ENCODE measurements around the gene TMEM236.

DNA sequence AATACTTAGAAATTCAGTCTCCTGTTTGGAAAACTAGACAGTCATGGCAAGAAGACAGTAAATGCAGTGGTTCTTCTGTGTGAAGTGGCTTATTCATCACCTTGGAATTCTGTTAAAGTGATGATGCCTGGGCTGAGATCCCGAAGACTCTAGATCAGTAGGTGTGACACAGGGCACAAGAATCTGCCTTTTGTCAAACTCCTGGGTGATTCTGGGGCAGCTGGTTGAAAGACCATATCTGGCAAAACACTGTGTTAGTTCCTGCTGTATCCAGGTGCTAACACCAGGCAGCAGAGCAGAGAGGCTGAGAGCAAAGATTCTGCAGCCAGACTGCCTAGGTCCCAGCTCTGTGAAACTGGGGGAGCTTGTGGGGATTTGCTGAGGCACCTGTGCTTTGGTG, 83.7 kb downstream of the TMEM236 start:
- no peak for TF ChIP-seq CEBPB (IDR thresholded peaks at IDR 0.05)
- no peak for TF ChIP-seq EP300 (IDR thresholded peaks at IDR 0.05; ENCODE audit: borderline replicate concordance)
- TF ChIP-seq, protein P1, sequence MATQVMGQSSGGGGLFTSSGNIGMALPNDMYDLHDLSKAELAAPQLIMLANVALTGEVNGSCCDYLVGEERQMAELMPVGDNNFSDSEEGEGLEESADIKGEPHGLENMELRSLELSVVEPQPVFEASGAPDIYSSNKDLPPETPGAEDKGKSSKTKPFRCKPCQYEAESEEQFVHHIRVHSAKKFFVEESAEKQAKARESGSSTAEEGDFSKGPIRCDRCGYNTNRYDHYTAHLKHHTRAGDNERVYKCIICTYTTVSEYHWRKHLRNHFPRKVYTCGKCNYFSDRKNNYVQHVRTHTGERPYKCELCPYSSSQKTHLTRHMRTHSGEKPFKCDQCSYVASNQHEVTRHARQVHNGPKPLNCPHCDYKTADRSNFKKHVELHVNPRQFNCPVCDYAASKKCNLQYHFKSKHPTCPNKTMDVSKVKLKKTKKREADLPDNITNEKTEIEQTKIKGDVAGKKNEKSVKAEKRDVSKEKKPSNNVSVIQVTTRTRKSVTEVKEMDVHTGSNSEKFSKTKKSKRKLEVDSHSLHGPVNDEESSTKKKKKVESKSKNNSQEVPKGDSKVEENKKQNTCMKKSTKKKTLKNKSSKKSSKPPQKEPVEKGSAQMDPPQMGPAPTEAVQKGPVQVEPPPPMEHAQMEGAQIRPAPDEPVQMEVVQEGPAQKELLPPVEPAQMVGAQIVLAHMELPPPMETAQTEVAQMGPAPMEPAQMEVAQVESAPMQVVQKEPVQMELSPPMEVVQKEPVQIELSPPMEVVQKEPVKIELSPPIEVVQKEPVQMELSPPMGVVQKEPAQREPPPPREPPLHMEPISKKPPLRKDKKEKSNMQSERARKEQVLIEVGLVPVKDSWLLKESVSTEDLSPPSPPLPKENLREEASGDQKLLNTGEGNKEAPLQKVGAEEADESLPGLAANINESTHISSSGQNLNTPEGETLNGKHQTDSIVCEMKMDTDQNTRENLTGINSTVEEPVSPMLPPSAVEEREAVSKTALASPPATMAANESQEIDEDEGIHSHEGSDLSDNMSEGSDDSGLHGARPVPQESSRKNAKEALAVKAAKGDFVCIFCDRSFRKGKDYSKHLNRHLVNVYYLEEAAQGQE (IDR thresholded peaks at IDR 0.05; ENCODE audit: low read depth), result no peak
- TF ChIP-seq, protein P2, sequence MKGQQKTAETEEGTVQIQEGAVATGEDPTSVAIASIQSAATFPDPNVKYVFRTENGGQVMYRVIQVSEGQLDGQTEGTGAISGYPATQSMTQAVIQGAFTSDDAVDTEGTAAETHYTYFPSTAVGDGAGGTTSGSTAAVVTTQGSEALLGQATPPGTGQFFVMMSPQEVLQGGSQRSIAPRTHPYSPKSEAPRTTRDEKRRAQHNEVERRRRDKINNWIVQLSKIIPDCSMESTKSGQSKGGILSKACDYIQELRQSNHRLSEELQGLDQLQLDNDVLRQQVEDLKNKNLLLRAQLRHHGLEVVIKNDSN (IDR thresholded peaks at IDR 0.05), result no peak
- no peak for TF ChIP-seq TAF1 (IDR thresholded peaks at IDR 0.05; ENCODE audit: low read depth)
- TF ChIP-seq, protein P3, sequence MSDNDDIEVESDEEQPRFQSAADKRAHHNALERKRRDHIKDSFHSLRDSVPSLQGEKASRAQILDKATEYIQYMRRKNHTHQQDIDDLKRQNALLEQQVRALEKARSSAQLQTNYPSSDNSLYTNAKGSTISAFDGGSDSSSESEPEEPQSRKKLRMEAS (IDR thresholded peaks at IDR 0.05), result no peak
- TF ChIP-seq YY1 (IDR thresholded peaks at IDR 0.05; ENCODE audit: low read depth), result no peak
- no peak for TF ChIP-seq CREB1 (IDR thresholded peaks at IDR 0.05; ENCODE audit: low read depth)

Data from Ishikawa (cell line).